Heart right ventricle (tissue), 16 donors: ENCODE data around the gene NT5C1A. TPM values are rescaled to one million over a fixed set of nuclear protein-coding genes. Genes with fewer than 3 reads are reported as not detected.

ENCODE experiments used
- ATAC-seq, 8 donors: fragments of 200-7000 bp; cut with Tn5 transposase; one replicate each; pipeline ENCODE4 v1.9.1; 2020; ENCODE audit warnings: mild to moderate bottlenecking in 8 of 8, moderate library complexity in 8 of 8, moderate number of reproducible peaks in 1 of 8
- DNase-seq, 2 donors: peaks; one replicate each; pipeline ENCODE4 v3.0.0-alpha.2; 2020
- H3K27ac ChIP-seq, 10 donors: fragments of 200-600 bp; sonication (generic) in 2 of 10; one replicate each; pipeline versions ENCODE4 v1.5.0 to v1.8.0; 2020 to 2022; ENCODE audit warnings: mild to moderate bottlenecking in 3 of 10
- H3K27me3 ChIP-seq, 7 donors: fragments of 200-600 bp; one replicate each; pipeline ENCODE4 v1.8.0; 2021 to 2022; ENCODE audit warnings: mild to moderate bottlenecking in 2 of 7
- H3K36me3 ChIP-seq, 9 donors: fragments of 200-600 bp; sonication (generic) in 1 of 9; one replicate each; pipeline versions ENCODE4 v1.5.0 to v1.8.0; 2020 to 2022; ENCODE audit warnings: mild to moderate bottlenecking in 2 of 9
- H3K4me1 ChIP-seq, 9 donors: fragments of 200-600 bp; sonication (generic) in 1 of 9; one replicate each; pipeline versions ENCODE4 v1.5.0 to v1.8.0; 2020 to 2022; ENCODE audit warnings: mild to moderate bottlenecking in 4 of 9
- H3K4me3 ChIP-seq, 10 donors: fragments of 200-600 bp; sonication (generic) in 2 of 10; one replicate each; pipeline versions ENCODE4 v1.5.0 to v1.8.0; 2020 to 2022; ENCODE audit warnings: mild to moderate bottlenecking in 7 of 10, moderate library complexity in 2 of 10
- H3K9me3 ChIP-seq, 11 donors: fragments of 200-600 bp in 10 of 11; sonication (generic) in 2 of 11; one replicate each; pipeline versions ENCODE4 v1.5.0 to v1.8.0; 2013 to 2022; ENCODE audit warnings: mild to moderate bottlenecking in 2 of 11, control low read depth in 1 of 11, moderate library complexity in 1 of 11
- CTCF ChIP-seq, 9 donors: fragments of 200-600 bp; sonication (generic) in 2 of 9; IDR thresholded peaks; one replicate each; pipeline versions ENCODE4 v1.5.0 to v1.8.0; 2021 to 2022; ENCODE audit warnings: antibody characterized with exemption in 9 of 9, mild to moderate bottlenecking in 5 of 9, moderate library complexity in 1 of 9
- WGBS, 2 donors: extraction: QIAGEN DNeasy Blood & Tissue Kit; methylation state at CpG; one replicate each; pipeline ENCODE4 v1.1.7; 2013; ENCODE audit warnings: inconsistent platforms in 1 of 2; 5-methylcytosine and 5-hydroxymethylcytosine counted together
- intact Hi-C, 10 donors: fragments of 100-400 bp; cut with DNase I; formaldehyde crosslinking; loops; one replicate each; pipeline versions ENCODE4 v1.11.1 to v1.14.2; 2022
- polyA plus RNA-seq, 2 donors: library from polyadenylated mRNA; stranded (reverse); fragments of 200-250 nt; gene quantifications; one replicate each; pipeline ENCODE4 v1.2.3, GENCODE V29; 2013
- total RNA-seq, 10 donors: library from RNA; stranded (reverse); fragmentation: NEBNext Ultra II Directional in 3 of 10; extraction: Animal tissue kit (Norgen Biotek cat#: 25700) in 3 of 10; gene quantifications; one replicate each; pipeline versions ENCODE4 v1.2.1 to v1.2.4, GENCODE V29; 2021 to 2023
- donor health status: Arrhythmogenic right ventricular cardiomyopathy.
- donor health status: ischemic (EF 13 %, LVEDD 7.1; RV severe dilation, severe dysfunction).
- donor health status: healthy with polysubstance abuse.
- donor health status: DM: no; HTN: yes; CAD: no.
- donor health status: DM: no; HTN: no; CAD: no.
- donor health status: ischemic (EF 25% LVEDD 6.9; RV normal size, moderate dysfunction).
- donor health status: ischemic (EF 25% LVEDD 5.7; RV mildly dilated, moderate dysfunction).
- donor health status: healthy.
- donor health status: DM: yes; HTN: yes; CAD: no.
- donor health status: Ischemic cardiomyopathy.
- donor health status: ischemic (EF 35%, LVEDD 5.7; RV mildly dilated, moderate dysfunction).
- donor health status: nonischemic (EF 11% LVEDD 7.7; RV severe dilation, severe dysfunction).
- donor health status: DM: yes; HTN: yes; CAD: no.
- donor health status: PGD.
- donor health status: ischemic (EF 29% LVEDD 5.4; RV normal size, mild dysfunction).
- donor health status: nonischemic (EF 23%, LVEDD 6.1; RV moderate dilation, normal function).

NT5C1A gene
- total and polyA plus RNA-seq, 12 donors = 0.68 to 59.2 (median 25.0) TPM

GRCh38 chr1:39707506-39707905 lies 35.6 kb upstream of the NT5C1A start:
- Histone ChIP-seq H3K36me3 (no peaks in the 10 kb centered on the region), H3K9me3 (no peaks in the 10 kb centered on the region), H3K27me3 (peaks cover 0 to 16% (median 5%) of the 10 kb centered on the region in 7 donors), H3K4me1 (peaks cover 0 to 3% (median 0%) of the 10 kb centered on the region in 9 donors), H3K4me3 (no peak overlapping the region), H3K27ac (no peak overlapping the region)
- TF ChIP-seq CTCF (IDR thresholded peaks at IDR 0.05) = no peak
- 61 to 70% methylated on average over 4 of the region's 4 CpGs for WGBS, 2 donors
- no peak for ATAC-seq
- intact Hi-C loops = no loop called here
- no peak for DNase-seq

GRCh38 chr1:39704757-39705156 lies 32.9 kb upstream of the NT5C1A start:
- WGBS, 2 donors = 92 to 97% methylated on average over 1 of the region's 1 CpG

GRCh38 chr1:39701049-39701439 lies 29.1 kb upstream of the NT5C1A start:
- WGBS, 2 donors = 10 to 15% methylated on average over 12 of the region's 12 CpGs
- Histone ChIP-seq H3K27me3 (peaks cover 0 to 7% (median 0%) of the 10 kb centered on the region in 7 donors), H3K4me3 (no peak overlapping the region), H3K9me3 (no peaks in the 10 kb centered on the region), H3K36me3 (no peaks in the 10 kb centered on the region), H3K4me1 (peaks cover 0 to 14% (median 7%) of the 10 kb centered on the region in 9 donors), H3K27ac (no peak overlapping the region)
- ATAC-seq = peak in 7 of 8 donors; percentile 30 to 86 (median 45)
- TF ChIP-seq CTCF (IDR thresholded peaks at IDR 0.05) = no peak
- DNase-seq = peak in 1 of 2 donors; percentile 29
- intact Hi-C loops = no loop called here

More at GRCh38 chr1:39704757-39705156, 32.9 kb upstream of the NT5C1A start:
- Histone ChIP-seq H3K4me3 (no peak overlapping the region), H3K36me3 (no peaks in the 10 kb centered on the region), H3K4me1 (peaks cover 0 to 14% (median 7%) of the 10 kb centered on the region in 9 donors), H3K27ac (no peak overlapping the region), H3K9me3 (no peaks in the 10 kb centered on the region), H3K27me3 (peaks cover 0 to 5% (median 3%) of the 10 kb centered on the region in 7 donors)
- no peak for TF ChIP-seq CTCF (IDR thresholded peaks at IDR 0.05)
- intact Hi-C loops = no loop called here
- no peak for ATAC-seq
- DNase-seq = no peak

- DNase-seq (no peak), ATAC-seq (no peak)
- 73 to 85% methylated on average over 3 of the region's 3 CpGs for WGBS, 2 donors
- Histone ChIP-seq H3K9me3 (no peaks in the 10 kb centered on the region), H3K4me1 (peaks cover 0 to 14% (median 7%) of the 10 kb centered on the region in 9 donors), H3K4me3 (no peak overlapping the region), H3K27ac (no peak overlapping the region), H3K27me3 (peaks cover 0 to 13% (median 0%) of the 10 kb centered on the region in 7 donors), H3K36me3 (no peaks in the 10 kb centered on the region)
- no peak for TF ChIP-seq CTCF (IDR thresholded peaks at IDR 0.05)
- intact Hi-C loops = no loop called here
Observed at GRCh38 chr1:39700348-39700747, 28.4 kb upstream of the NT5C1A start.
